GM21381 (cell line): ENCODE measurements around the gene SIGLEC9.

Source experiments
- ATAC-seq: cut with Tn5 transposase; IDR thresholded peaks from one replicate; pipeline ENCODE4 v1.9.1; 2021; ENCODE audit warnings: mild to moderate bottlenecking, moderate library complexity; ENCODE audit not compliant: unreplicated experiment

The SIGLEC9 gene

GRCh38 chr19:51096473-51097165, 28.1 kb upstream of the SIGLEC9 start:
- no peak for ATAC-seq

- ATAC-seq, result no peak
Measured at GRCh38 chr19:51097166-51097738, 27.5 kb upstream of the SIGLEC9 start.

- no peak for ATAC-seq
Measured at GRCh38 chr19:51097796-51098195, 26.9 kb upstream of the SIGLEC9 start.

GRCh38 chr19:51098365-51099046, 26.2 kb upstream of the SIGLEC9 start:
- ATAC-seq, result no peak

GRCh38 chr19:51099047-51099382, 25.7 kb upstream of the SIGLEC9 start:
- ATAC-seq, result no peak

GRCh38 chr19:51100601-51101000, 24.1 kb upstream of the SIGLEC9 start:
- no peak for ATAC-seq

GRCh38 chr19:51101171-51101865, 23.4 kb upstream of the SIGLEC9 start:
- no peak for ATAC-seq

GRCh38 chr19:51102991-51103390, 21.7 kb upstream of the SIGLEC9 start:
- no peak for ATAC-seq

- no peak for ATAC-seq
Measured at GRCh38 chr19:51103926-51104341, 20.8 kb upstream of the SIGLEC9 start.

GRCh38 chr19:51107406-51108065, 17.2 kb upstream of the SIGLEC9 start:
- ATAC-seq, result no peak

- peak; percentile 95 for ATAC-seq
Measured at GRCh38 chr19:51108066-51108804, 16.5 kb upstream of the SIGLEC9 start, which contains the start of gene CTU1. CTU1 (minus strand) TSS chr19:51108409; CDS start chr19:51104569, 3,840 bp downstream.

- peak; percentile 16 for ATAC-seq
Measured at GRCh38 chr19:51108805-51109146, 15.9 kb upstream of the SIGLEC9 start.

GRCh38 chr19:51110666-51110971, 14.1 kb upstream of the SIGLEC9 start:
- ATAC-seq, result no peak

GRCh38 chr19:51111606-51112005, 13.1 kb upstream of the SIGLEC9 start:
- ATAC-seq, result no peak

GRCh38 chr19:51114087-51114729, 10.5 kb upstream of the SIGLEC9 start:
- no peak for ATAC-seq

- no peak for ATAC-seq
Measured at GRCh38 chr19:51116736-51117286, 7.9 kb upstream of the SIGLEC9 start.

GRCh38 chr19:51119101-51119500, 5.6 kb upstream of the SIGLEC9 start:
- ATAC-seq, result no peak

GRCh38 chr19:51119611-51120010, 5.1 kb upstream of the SIGLEC9 start:
- no peak for ATAC-seq

GRCh38 chr19:51120160-51120559, 4.5 kb upstream of the SIGLEC9 start:
- no peak for ATAC-seq

- no peak for ATAC-seq
Measured at GRCh38 chr19:51121257-51121656, 3.4 kb upstream of the SIGLEC9 start.
